Measurements from ENCODE around the gene DNER.
"Not testable (repeated sequence)": the region's sequence is repeated elsewhere in the genome, so short reads cannot be mapped to it uniquely, and the experiment has no call there.

Gene DNER, protein sequence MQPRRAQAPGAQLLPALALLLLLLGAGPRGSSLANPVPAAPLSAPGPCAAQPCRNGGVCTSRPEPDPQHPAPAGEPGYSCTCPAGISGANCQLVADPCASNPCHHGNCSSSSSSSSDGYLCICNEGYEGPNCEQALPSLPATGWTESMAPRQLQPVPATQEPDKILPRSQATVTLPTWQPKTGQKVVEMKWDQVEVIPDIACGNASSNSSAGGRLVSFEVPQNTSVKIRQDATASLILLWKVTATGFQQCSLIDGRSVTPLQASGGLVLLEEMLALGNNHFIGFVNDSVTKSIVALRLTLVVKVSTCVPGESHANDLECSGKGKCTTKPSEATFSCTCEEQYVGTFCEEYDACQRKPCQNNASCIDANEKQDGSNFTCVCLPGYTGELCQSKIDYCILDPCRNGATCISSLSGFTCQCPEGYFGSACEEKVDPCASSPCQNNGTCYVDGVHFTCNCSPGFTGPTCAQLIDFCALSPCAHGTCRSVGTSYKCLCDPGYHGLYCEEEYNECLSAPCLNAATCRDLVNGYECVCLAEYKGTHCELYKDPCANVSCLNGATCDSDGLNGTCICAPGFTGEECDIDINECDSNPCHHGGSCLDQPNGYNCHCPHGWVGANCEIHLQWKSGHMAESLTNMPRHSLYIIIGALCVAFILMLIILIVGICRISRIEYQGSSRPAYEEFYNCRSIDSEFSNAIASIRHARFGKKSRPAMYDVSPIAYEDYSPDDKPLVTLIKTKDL

GRCh38 chr2:229714080-229714735, at the start of gene DNER:
DNER (minus strand) TSS chr2:229714555; CDS start chr2:229714423, 132 bp downstream.
- DNase-seq (ENCODE audit: low read depth in 2 of 3, low spot score in 1 of 3) = peak; percentile 20 to 39 (median 25)

- no peak for DNase-seq (ENCODE audit: low read depth in 2 of 3, low spot score in 1 of 3)
Measured at GRCh38 chr2:229761663-229762062, 47.3 kb upstream of the DNER start.

DNA sequence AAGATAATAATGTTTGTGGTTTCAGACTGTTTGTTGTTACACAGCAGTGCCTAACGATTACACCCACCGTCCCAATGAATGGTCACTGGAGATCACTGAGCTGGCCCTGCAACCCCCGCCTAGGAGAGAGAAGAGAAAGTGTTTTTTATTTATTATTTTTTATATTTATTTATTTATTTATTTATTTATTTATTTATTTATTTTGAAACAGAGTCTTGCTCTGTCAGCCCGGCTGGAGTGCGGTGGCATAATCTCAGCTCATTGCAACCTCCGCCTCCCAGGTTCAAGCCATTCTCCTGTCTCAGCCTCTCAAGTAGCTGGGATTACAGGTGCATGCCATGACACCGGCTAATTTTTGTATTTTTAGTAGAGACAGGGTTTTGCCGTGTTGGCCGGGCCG, 43.1 kb upstream of the DNER start:
- not testable (repeated sequence) for DNase-seq (ENCODE audit: low read depth in 2 of 3, low spot score in 1 of 3)

DNA sequence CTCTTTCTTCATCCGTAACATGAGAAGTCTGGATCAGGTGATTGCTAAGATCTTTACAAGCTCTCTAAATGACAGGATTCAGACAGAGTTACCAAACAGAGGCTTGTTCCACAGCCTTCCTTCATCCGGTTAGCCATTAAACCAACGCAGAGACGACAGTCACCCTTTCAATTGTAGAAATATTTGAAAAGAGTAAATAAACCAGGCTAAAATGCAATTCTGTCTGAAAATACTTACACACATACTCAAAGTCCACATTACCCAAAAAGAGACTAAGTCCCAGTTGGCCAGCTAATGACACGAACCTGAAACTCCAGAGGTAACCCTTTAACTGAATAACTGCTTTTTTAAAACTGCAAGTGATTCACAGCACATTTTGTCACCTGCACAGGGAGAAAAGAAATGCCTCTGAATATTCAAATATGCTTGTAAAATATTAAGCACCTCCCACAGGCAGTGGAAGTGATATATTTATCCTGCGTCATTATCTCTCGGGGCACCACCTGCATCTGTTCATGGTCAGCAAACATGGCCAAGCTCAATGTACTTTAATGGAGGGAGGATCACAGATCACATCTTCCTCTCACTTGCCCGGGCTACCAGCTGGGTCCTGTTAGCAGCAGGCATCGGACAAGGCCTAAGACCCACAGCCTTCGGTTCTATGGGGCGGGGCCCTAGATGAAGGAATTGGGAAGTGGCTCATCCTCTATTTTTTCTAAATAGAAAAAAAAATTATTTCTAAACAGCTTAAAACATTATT, 38.8 kb upstream of the DNER start:
- no peak for DNase-seq (ENCODE audit: low read depth in 2 of 3, low spot score in 1 of 3)

DNA sequence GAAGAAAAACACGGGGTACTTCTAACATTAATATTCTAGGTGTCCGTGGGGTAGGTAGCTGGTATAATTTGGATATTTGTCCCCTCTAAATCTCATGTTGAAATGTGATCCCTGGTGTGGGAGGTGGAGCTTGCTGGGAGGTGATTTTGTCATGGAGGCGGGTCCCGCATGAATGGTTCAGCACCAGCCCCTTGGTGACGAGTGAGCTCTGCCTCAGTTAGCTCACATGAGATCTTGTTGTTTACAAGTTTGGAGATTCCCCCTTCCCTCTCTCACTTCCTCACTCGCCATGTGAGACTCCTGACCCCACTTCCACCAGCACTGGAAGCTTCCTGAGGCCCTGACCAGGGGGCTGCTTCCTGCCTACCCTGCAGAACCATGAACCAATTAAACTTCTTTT, 35.4 kb upstream of the DNER start:
- no peak for DNase-seq (ENCODE audit: low read depth in 2 of 3, low spot score in 1 of 3)

DNA sequence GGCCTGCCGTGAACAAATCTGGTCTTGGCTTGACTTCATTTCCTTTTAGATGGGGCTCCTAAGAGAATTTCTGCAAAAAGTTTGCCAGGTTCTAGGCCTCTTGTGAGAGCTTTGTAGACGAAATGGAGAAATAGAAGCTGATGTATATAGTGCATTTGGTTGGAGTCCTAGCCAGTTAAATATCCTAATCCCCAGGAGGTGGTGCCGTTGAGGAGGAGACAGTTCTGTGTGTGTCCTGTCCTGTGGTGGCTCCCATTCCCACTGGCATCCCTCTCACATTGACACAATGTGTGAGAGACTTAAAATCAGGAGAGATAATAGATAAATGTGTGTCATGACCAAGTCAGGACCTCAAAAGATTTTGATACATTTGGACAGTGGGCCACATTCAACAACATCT, 34.6 kb upstream of the DNER start:
- DNase-seq (ENCODE audit: low read depth in 2 of 3, low spot score in 1 of 3) = no peak

GRCh38 chr2:229742691-229743090, 28.3 kb upstream of the DNER start:
- DNase-seq (ENCODE audit: low read depth in 2 of 3, low spot score in 1 of 3) = not testable (repeated sequence)

GRCh38 chr2:229740279-229740678, 25.9 kb upstream of the DNER start:
- no peak for DNase-seq (ENCODE audit: low read depth in 2 of 3, low spot score in 1 of 3)

GRCh38 chr2:229738024-229738625, 23.8 kb upstream of the DNER start:
- DNase-seq (ENCODE audit: low read depth in 2 of 3, low spot score in 1 of 3) = no peak

- no peak for DNase-seq (ENCODE audit: low read depth in 2 of 3, low spot score in 1 of 3)
Measured at GRCh38 chr2:229734410-229734809, 20.1 kb upstream of the DNER start.

DNA sequence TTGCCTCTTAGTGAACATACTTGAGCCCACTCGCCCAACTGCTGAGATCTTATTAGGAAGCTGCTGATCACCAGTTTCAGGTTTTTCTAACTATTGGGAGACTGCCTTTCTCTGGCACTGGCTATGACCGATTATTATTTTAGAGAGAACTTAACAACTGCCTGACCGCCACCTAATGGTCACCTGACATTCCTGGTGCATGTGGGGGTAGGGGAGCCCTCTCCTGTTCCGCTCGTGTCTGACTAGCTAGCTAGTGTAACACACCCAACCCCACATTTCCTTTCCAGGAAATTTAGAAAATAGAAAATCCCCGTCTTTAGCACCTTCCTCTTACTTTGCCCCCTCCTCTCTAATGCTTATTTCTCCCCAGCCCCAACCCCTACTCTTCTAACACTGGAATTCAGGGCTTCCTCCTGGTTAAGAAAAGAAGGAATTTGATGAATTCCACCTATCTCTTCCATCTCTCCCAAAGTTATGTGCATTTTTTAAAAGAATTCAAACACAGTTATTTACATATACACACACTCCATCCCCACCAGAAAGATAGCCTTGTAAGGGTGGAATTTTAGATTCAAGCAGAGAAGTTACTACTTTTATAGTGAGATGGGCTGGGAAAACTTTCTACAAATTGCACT, 19.4 kb upstream of the DNER start:
- no peak for DNase-seq (ENCODE audit: low read depth in 2 of 3, low spot score in 1 of 3)

DNA sequence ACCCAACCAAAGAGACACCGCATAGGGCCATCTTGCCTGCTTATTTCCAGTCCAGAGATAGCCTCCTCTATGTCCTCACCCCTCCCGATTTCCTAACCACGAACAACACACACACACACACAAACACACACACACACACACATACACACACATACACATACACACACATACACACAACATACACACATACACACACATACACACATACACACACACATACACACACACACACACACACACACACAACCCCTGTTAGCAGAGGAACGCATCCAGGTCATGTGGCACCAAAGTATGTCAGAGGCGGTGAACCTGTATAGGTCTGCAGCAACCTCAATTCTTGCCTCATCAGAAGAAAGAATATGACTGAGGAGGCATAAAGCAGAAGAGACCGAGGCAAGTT, 18.5 kb upstream of the DNER start:
- no peak for DNase-seq (ENCODE audit: low read depth in 2 of 3, low spot score in 1 of 3)

- no peak for DNase-seq (ENCODE audit: low read depth in 2 of 3, low spot score in 1 of 3)
Measured at GRCh38 chr2:229731916-229732315, 17.6 kb upstream of the DNER start.

- DNase-seq (ENCODE audit: low read depth in 2 of 3, low spot score in 1 of 3) = no peak
Measured at GRCh38 chr2:229731363-229731762, 17.0 kb upstream of the DNER start.

- no peak for DNase-seq (ENCODE audit: low read depth in 2 of 3, low spot score in 1 of 3)
Measured at GRCh38 chr2:229728370-229728769, 14.0 kb upstream of the DNER start.

- DNase-seq (ENCODE audit: low read depth in 2 of 3, low spot score in 1 of 3) = no peak
Measured at GRCh38 chr2:229726643-229727042, 12.3 kb upstream of the DNER start.

- DNase-seq (ENCODE audit: low read depth in 2 of 3, low spot score in 1 of 3) = no peak
Measured at GRCh38 chr2:229725716-229726574, 11.6 kb upstream of the DNER start.

DNA sequence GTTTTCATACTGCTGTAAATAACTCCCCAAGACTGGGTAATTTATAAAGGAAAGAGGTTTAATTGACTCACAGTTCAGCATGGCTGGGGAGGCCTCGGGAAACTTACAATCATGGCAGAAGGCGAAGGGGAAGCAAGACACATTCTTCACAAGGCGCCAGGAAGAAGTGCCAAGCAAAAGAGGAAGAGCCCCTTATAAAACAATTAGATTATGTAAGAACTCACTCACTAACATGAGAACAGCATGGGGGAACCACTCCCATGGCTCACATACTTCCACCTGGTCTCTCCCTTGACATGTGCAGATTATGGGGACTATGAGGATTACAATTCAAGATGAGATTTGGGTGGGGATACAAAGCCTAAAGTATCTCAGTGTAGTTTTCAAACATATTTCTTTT, 8.8 kb upstream of the DNER start:
- DNase-seq (ENCODE audit: low read depth in 2 of 3, low spot score in 1 of 3) = not testable (repeated sequence)

GRCh38 chr2:229719926-229720647, 5.7 kb upstream of the DNER start:
- no peak for DNase-seq (ENCODE audit: low read depth in 2 of 3, low spot score in 1 of 3)
